Measurements from ENCODE around the gene NTHL1.

Gene NTHL1

GRCh38 chr16:2087748-2088631 lies 40.4 kb upstream of the NTHL1 start:
- TF ChIP-seq ZNF274 (IDR thresholded peaks at IDR 0.05; ENCODE audit: low read depth, low read length), result no peak
- no peak overlapping the region for H3K4me3 ChIP-seq (ENCODE audit: low read length)

DNA sequence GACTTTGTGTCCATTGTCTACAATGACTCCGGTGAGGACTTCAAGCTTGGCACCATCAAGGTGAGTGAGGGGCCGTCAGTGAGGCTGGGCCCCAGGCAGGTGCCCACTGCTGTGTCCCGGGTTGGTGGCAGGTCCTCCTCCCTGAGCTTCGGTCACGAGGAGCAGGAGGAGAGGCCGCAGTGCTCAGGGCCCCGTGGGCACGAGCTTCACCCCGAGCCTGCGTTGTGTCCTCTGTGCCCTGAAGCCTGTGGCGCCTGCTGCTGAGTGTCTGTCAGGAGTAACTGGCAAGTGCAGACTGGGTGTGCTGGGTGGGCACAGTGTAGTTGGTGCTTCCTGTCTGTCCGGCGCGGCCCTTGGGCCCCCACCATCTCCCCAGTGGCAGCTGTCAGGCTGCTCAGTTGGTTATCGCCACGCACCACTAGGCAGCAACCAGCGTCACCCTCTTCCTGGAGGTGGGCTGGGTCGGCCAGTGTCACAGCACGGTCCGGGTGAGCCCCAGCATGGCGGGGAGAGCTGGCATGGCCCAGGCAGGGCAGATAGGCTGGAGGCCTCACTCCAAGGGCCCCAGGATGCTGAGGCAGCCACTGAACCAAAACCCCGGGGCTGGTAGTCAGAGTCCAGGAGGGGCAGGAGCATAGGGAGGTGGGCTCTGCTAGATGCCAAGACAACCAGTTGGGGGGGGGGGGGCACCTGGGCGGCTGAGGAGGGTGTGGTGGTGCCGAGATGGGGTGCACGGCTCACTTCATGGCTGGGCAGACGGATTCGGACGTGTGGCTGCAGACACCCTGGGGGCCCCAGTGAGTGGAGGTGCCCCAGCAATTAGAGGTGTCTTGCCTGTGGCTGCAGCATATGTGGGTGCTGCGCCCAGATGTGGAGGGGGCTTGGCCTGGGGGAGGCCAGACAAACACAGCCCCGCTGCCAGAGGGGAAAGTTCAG lies 39.4 kb upstream of the NTHL1 start:
- TF ChIP-seq ZNF274 (IDR thresholded peaks at IDR 0.05; ENCODE audit: low read depth, low read length), result no peak
- no peak overlapping the region for H3K4me3 ChIP-seq (ENCODE audit: low read length)

- H3K4me3 ChIP-seq (ENCODE audit: low read length), result no peak overlapping the region
- TF ChIP-seq ZNF274 (IDR thresholded peaks at IDR 0.05; ENCODE audit: low read depth, low read length), result no peak
These were observed 38.6 kb upstream of the NTHL1 start for GRCh38 chr16:2086106-2086742.

GRCh38 chr16:2085669-2086068 lies 38.0 kb upstream of the NTHL1 start:
- no peak for TF ChIP-seq ZNF274 (IDR thresholded peaks at IDR 0.05; ENCODE audit: low read depth, low read length)
- no peak overlapping the region for H3K4me3 ChIP-seq (ENCODE audit: low read length)

GRCh38 chr16:2084895-2085625 lies 37.4 kb upstream of the NTHL1 start:
- TF ChIP-seq ZNF274 (IDR thresholded peaks at IDR 0.05; ENCODE audit: low read depth, low read length), result no peak
- H3K4me3 ChIP-seq (ENCODE audit: low read length), result no peak overlapping the region

DNA sequence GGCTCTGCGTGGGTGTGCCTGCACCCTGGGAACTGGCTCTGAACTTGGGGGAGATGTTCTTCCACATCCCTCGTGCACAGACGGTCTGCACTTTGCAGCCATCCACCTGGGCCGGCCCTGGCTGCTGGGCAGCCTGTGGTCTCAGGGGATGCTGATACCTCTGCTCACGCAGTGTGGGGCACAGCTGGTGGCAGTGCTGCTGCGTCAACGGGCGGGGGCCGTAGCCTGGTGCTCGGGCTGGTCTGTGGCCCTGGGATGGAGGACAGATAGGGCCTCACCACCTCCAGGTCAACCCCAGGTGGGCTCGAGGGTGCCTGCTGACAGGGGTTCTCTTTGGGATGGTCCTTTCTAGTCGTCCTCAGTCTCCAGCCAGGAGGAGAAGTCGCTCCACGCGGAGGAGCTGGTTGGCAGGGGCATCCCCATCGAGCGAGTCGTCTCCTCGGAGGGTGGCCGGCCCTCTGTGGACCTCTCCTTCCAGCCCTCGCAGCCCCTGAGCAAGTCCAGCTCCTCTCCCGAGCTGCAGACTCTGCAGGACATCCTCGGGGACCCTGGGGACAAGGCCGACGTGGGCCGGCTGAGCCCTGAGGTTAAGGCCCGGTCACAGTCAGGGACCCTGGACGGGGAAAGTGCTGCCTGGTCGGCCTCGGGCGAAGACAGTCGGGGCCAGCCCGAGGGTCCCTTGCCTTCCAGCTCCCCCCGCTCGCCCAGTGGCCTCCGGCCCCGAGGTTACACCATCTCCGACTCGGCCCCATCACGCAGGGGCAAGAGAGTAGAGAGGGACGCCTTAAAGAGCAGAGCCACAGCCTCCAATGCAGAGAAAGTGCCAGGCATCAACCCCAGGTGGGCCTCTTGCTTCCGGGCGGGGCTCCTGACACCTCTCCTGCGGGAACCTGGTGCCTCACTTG lies 36.5 kb upstream of the NTHL1 start:
- no peak overlapping the region for H3K4me3 ChIP-seq (ENCODE audit: low read length)
- TF ChIP-seq ZNF274 (IDR thresholded peaks at IDR 0.05; ENCODE audit: low read depth, low read length), result no peak

DNA sequence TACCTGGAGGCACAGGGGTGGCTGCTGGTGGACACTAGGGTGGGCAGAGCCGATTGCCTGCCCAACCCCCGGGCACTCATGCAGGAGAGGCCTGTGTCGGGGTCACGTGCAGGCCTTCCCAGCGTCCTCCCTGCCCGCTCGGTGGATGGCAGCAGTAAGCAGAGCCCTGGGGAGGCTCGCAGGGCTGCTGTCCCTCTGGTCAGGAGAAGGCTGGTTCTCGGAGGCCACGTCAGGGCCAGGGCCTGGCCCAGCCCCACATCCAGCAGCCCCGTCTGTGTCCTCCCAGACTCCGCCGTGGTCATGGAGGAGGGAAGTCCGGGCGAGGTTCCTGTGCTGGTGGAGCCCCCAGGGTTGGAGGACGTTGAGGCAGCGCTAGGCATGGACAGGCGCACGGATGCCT lies 35.8 kb upstream of the NTHL1 start:
- no peak overlapping the region for H3K4me3 ChIP-seq (ENCODE audit: low read length)
- TF ChIP-seq ZNF274 (IDR thresholded peaks at IDR 0.05; ENCODE audit: low read depth, low read length), result no peak

DNA sequence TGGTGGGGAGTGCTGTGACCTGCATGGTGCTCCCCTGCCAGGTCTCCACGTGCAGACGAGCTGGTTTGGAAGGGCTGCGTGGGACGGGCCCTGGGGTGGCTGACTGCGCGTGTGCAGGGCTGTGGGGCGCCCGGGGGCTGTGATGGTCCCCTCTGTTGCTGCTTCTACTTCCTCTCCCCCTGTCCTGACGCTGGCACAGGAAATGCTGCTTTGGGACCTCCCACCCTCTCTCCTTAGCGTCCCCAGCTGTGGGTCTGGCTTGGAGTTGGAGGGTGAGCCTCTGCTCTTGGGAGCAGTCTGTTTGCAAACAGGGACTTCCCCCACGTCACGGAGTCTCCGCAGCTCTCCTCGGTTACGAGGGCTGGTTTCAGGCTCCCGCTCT lies 35.3 kb upstream of the NTHL1 start:
- no peak for TF ChIP-seq ZNF274 (IDR thresholded peaks at IDR 0.05; ENCODE audit: low read depth, low read length)
- H3K4me3 ChIP-seq (ENCODE audit: low read length), result no peak overlapping the region

DNA sequence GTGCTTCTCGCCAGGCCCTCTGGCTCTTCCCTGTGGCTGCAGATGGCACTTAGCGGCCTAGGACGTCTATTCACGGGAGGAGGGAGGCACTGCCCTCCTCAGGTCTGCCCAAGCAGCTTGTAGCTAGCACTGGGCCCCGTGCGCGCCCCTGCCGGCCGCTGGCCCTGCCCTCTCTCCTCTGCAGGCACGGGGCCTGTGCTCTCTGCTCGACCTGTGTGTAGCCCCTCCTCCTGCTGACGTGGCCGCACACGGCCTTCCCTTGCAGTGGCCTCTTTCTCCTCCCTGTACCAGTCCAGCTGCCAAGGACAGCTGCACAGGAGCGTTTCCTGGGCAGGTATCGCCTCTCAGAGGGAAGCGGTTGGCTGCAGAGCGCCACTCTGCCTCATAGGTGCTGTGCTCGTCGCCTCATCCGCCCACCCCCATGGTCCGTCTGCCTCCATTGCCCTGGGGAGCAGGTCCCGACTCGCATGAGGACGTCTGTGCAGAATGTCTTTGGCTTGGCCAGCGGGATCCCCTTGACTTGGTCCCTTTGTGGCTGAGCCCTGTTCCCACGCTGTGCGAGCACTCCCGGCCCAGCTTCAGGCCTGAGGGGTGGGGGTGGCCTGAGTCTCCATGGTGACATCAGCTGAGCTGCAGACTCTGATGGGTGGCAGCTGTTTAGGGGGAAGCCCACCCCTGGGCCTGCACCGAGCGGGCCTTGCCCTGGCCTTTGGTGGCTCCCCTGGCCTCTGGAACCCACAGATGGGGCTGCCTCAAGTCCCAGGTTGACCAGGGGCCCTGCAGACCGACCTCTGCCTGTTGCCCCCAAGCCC lies 34.7 kb upstream of the NTHL1 start:
- H3K4me3 ChIP-seq (ENCODE audit: low read length), result no peak overlapping the region
- no peak for TF ChIP-seq ZNF274 (IDR thresholded peaks at IDR 0.05; ENCODE audit: low read depth, low read length)

GRCh38 chr16:2081201-2082084 lies 33.8 kb upstream of the NTHL1 start:
- H3K4me3 ChIP-seq (ENCODE audit: low read length), result no peak overlapping the region

DNA sequence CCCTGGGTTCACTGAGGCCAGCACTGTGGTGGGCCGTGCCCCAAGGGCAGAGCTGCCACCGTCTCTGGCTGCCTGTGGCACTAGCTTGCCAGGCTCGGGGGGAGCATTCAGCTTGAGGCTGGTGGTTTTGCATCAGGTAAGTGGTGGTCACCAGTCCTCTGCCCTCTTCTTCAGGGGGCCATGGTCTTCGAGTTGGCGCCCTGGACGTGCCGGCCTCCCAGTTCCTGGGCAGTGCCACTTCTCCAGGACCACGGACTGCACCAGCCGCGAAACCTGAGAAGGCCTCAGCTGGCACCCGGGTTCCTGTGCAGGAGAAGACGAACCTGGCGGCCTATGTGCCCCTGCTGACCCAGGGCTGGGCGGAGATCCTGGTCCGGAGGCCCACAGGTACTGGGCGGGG lies 32.4 kb upstream of the NTHL1 start:
- no peak for TF ChIP-seq ZNF274 (IDR thresholded peaks at IDR 0.05; ENCODE audit: low read depth, low read length)

More at GRCh38 chr16:2081201-2082084, 33.8 kb upstream of the NTHL1 start:
- no peak for TF ChIP-seq ZNF274 (IDR thresholded peaks at IDR 0.05; ENCODE audit: low read depth, low read length)

More for the DNA sequence above, 32.4 kb upstream of the NTHL1 start:
- H3K4me3 ChIP-seq (ENCODE audit: low read length), result no peak overlapping the region

Measured in GM08714 (cell line).